NCI-H1930 (cell line): ENCODE data around the gene PHLPP1.

ENCODE experiments used
- DNase-seq, 2 experiments: peaks; one replicate each; lab custom pipeline; 2025; lab: John Stamatoyannopoulos, UW

PHLPP1 gene

GRCh38 chr18:62982600-62983251 lies 267.4 kb downstream of the PHLPP1 start:
- DNase-seq: peak in 1 of 2 experiments; percentile 24

DNA sequence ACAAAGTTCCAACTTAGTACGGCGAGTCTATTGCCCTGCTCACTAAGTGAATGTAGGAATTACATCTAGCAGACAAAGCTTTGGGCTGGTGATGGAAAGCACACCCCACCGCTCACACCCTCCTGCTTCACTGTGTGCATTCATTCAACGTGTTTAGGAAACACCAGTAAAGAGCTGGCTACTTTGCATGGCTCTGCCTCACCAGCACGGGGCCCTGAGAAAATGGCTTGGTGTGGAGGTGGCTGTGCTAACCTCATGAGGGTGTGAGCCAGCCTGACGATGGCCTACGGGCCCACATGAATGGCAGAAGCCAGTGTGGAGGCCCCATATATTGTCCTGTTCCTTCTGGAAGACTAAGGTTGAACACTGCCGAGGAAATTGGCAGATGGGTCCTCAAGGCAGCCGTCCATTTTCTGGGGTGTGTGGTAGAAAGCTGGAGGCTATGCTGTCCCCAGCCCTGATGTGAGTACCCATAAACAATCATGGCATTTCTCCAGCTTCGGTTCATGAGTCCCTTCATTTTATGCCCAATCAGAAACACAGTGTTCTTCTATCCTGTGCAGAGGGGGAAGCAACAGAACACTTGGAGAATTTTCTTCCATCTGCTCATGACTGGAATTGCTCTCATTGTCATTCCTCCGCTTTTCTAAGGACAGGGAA lies 269.4 kb downstream of the PHLPP1 start:
- DNase-seq: no peak

- no peak for DNase-seq
Measured at GRCh38 chr18:62986490-62986889, 271.1 kb downstream of the PHLPP1 start.

- no peak for DNase-seq
Measured at GRCh38 chr18:62987055-62987830, 271.9 kb downstream of the PHLPP1 start.

GRCh38 chr18:62987859-62988258 lies 272.5 kb downstream of the PHLPP1 start:
- no peak for DNase-seq

DNA sequence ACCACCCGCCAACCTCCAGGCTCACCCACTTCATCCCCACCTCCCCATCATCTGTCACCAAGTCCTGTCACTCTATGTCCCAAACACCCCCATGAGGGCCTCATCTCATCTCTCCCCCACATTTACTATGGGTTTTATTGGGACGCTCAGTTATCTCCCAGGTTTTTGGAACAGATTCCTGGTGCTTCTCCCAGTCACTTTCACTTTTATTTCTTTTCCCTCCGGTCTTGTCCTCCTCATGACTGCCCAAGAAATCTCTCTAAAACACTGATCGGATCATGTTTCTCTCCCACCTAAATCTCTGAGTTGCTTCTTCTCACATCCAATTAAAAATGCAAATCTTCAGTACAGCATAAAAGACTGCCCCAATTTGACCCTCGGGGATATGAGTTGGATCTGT lies 273.1 kb downstream of the PHLPP1 start:
- DNase-seq: no peak

GRCh38 chr18:62989195-62989594 lies 273.9 kb downstream of the PHLPP1 start:
- DNase-seq: no peak

- no peak for DNase-seq
Measured at GRCh38 chr18:62990653-62991052, 275.3 kb downstream of the PHLPP1 start.

DNA sequence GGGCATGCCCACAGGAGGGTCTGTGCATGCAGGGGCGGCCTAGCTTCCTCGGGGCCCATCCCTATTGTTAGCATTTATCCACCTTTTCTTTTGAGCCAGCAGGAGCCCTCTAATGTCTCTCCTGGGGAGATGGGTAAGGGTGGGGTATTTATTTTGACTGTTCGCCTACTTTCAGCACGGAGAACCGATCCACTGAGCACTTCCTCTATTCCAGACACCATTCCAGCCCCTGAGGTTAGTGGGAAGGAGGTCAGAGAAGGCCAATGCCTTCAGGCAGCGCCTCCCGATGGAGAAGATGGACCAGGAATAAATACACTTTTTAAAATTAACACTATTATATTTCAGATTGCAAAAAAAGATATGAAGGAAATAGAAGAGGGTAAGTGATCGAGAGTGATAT lies 276.0 kb downstream of the PHLPP1 start:
- no peak for DNase-seq

GRCh38 chr18:62991959-62992358 lies 276.6 kb downstream of the PHLPP1 start:
- DNase-seq: no peak

GRCh38 chr18:62992877-62993365 lies 277.6 kb downstream of the PHLPP1 start:
- no peak for DNase-seq

DNA sequence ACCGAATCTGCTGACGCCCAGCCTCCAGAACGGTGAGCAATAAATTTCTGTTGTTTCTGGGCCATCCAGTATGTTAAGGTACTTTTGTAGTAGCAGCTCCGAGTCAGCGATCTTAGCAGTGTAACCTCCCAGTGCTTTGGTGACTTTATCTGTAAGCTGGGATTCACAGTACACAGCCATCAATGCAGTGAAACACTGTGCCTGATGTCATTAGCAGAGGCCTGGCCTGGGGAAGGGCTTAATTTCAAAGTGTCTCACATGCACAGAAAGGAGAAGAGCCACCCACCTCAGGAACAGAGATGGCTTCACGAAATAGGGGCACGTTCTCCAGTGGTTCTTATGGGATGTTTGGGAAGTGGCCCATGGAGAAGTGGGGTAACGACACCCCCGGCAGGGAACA lies 281.2 kb downstream of the PHLPP1 start:
- no peak for DNase-seq

DNA sequence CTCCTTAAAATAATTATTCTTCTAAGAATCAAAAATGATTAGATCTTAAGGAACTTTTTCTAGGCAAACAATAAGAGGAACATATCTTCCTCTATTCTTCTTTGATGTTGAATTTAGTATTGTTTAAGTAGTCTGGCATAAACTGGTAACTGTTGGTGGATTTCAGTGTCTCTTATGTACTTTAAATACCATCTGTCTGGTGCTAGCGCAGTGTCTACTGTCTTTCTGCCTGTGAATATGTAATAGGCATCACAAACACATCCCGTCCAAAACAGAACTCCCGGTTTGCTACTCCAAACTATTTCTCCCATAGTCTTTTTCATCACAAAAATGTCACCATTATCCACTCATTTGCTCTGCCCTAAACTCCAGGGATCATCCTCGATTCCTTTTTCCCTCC lies 281.7 kb downstream of the PHLPP1 start:
- DNase-seq: no peak

GRCh38 chr18:62998443-62998842 lies 283.1 kb downstream of the PHLPP1 start:
- no peak for DNase-seq

GRCh38 chr18:62999392-62999791 lies 284.1 kb downstream of the PHLPP1 start:
- no peak for DNase-seq

GRCh38 chr18:62999921-63000320 lies 284.6 kb downstream of the PHLPP1 start:
- DNase-seq: no peak

DNA sequence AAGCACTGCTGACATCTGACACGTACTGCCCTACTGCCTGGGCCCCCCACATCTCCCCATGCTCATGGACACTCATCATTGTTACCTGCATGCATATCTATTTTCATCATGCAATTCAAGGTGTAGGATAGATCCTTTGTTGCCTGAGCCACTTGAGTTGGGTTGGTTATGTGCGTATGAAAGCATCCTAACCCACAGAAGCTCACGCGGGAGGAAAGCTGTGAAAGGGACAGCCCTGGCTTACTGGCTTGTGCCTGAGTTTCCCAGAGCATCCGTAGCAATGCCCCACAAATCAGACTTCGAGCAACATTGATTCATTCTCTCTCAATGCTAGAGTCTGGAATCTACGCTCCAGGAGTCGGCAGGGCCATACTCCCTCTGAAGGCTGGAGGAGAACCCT lies 285.5 kb downstream of the PHLPP1 start:
- DNase-seq: no peak

DNA sequence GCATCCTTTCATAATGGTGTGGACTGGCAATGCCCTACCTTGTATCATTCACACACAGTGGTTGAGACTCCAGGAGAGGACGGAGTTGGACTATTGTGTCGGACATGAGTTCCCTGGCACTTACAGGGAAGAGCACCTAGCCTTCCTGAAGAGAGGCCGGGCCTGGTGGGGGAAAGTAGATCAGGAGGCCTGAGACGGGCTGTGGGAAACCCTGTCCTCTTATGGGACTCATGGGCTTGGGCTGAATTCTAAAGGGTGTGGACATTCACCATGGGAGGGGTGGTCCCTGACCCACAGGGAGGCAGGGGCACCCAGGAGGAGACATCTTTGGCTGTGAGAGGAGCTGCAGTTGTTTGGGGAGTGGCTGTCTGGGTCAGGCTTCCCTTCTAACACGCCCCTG lies 286.5 kb downstream of the PHLPP1 start:
- no peak for DNase-seq

DNA sequence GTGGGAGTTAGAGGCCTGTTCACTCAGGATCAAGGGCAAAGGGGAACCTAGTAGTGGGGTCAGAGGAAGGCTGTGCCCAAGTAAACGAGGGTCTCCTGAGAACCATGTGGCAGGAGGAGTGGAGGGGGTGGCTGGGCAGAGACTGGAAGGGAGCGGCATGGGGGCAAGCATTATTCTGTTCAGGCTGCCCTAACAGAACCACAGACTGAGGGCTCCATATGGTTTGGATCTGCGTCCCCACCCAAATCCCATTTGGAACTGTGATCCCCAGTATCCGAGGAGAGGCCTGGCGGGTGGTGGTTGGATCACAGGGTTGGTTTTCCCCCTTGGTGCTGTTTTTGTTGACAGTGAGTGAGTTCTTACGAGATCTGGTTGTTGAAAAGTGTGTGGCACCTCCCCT lies 287.0 kb downstream of the PHLPP1 start:
- DNase-seq: no peak

DNA sequence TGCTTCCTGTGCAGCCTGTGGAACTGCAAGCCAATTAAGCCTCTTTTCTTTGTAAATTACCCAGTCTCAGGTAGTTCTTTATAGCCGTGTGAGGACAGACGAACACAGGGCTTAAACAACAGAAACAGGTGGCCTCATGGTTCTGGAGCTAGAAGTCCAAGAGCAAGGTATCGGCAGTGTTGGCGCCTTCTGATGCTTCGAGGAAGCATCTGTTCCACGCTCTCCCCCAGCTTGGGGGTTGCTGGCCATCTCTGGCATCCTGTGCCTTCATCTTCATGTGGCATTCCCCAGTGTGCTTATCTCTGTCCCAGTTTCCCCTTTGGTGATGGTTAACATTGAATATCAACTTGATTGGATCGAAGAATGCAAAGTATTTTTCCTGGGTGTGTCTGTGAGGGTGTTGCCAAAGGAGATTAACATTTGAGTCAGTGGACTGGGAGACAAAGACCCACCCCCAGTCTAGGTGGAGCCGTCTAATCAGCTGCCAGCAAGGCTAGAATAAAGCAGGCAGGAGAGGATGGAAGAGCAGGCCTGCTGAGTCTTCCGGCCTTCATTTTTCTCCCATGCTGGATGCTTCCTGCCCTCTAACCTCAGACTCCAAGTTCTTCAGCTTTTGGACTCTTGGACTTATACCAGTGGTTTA lies 287.6 kb downstream of the PHLPP1 start:
- DNase-seq: no peak

GRCh38 chr18:63003899-63004298 lies 288.6 kb downstream of the PHLPP1 start:
- no peak for DNase-seq

- DNase-seq: no peak
Measured at GRCh38 chr18:63004466-63005089, 289.2 kb downstream of the PHLPP1 start.
